IPS-20b (cell line): Measurements from ENCODE around the gene SPOPL.
"Not testable (repeated sequence)": the region's sequence is repeated elsewhere in the genome, so short reads cannot be mapped to it uniquely, and the experiment has no call there.

ENCODE experiments used
- H3K27ac ChIP-seq: one replicate; pipeline ENCODE4 v1.5.1; 2013; ENCODE audit warnings: low read length
- H3K27me3 ChIP-seq: 2 replicates; pipeline ENCODE4 v1.6.1; 2013; ENCODE audit warnings: mild to moderate bottlenecking, low read length, inconsistent platforms; ENCODE audit not compliant: insufficient read depth
- H3K36me3 ChIP-seq: 2 replicates; pipeline ENCODE4 v1.6.1; 2013; ENCODE audit warnings: low read depth, mild to moderate bottlenecking, inconsistent platforms, low read length, moderate library complexity; ENCODE audit not compliant: insufficient read depth
- H3K4me1 ChIP-seq: 2 replicates; pipeline ENCODE4 v1.6.1; 2013; ENCODE audit warnings: mild to moderate bottlenecking, control low read depth, inconsistent platforms, low read length, moderate library complexity; ENCODE audit not compliant: insufficient read depth
- H3K4me3 ChIP-seq: 2 replicates; pipeline ENCODE4 v1.5.1; 2013; ENCODE audit warnings: mild to moderate bottlenecking, low read length, inconsistent platforms
- H3K9ac ChIP-seq: 2 replicates; pipeline ENCODE4 v1.6.1; 2013; ENCODE audit warnings: low read depth, mild to moderate bottlenecking, inconsistent platforms, low read length, moderate library complexity
- H3K9me3 ChIP-seq: 2 replicates; pipeline ENCODE4 v1.6.1; 2013; ENCODE audit warnings: mild to moderate bottlenecking, low read depth, low read length, inconsistent platforms; ENCODE audit not compliant: insufficient read depth

The SPOPL gene

DNA sequence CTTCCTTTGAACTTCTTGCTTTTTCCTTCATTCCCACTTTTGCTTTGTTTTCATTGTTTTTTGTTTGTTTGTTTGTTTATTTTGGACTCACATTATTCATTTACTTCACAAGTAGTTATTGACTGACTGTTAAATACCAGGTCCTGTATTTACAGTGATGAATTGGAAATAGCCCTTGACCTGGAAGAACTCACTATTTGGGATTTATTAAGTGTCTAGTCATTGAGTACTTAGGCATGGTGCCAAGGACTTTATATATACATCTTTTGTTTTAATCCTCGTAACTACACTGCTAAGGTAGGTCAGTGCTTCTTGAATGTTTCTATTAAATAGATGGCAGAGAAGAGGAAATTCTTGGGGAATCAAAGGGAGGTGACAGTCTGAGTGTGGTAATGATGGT is 11.1 kb downstream of the SPOPL start:
- no peaks in the 10 kb centered on the region for H3K9me3 ChIP-seq
- H3K27me3 ChIP-seq = no peaks in the 10 kb centered on the region
- no peaks in the 10 kb centered on the region for H3K36me3 ChIP-seq
- no peak overlapping the region for H3K27ac ChIP-seq
- H3K9ac ChIP-seq = no peak overlapping the region
- H3K4me3 ChIP-seq = no peak overlapping the region
- peaks cover 19% of the 10 kb centered on the region for H3K4me1 ChIP-seq

DNA sequence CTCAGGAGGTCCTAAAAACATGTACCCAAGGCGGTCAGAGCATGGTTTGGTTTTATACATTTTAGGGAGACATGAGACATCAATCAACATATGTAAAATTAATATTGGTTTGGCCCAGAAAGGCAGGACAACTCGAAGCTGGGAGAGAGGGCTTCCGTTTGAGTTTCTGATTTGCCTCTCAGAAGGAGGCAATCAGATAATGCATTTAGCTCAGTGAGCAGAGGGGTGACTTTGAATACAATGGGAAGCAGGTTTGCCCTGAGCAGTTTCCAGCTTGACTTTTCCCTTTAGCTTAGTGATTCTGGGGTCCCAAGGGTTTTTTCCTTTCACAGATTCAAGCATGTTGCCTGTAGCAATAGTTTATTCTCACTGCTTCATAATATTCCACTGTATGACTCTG is 12.6 kb downstream of the SPOPL start:
- Histone ChIP-seq H3K27ac (no peak overlapping the region), H3K9ac (no peak overlapping the region), H3K4me3 (no peak overlapping the region), H3K4me1 (peaks cover 19% of the 10 kb centered on the region), H3K9me3 (no peaks in the 10 kb centered on the region), H3K27me3 (no peaks in the 10 kb centered on the region), H3K36me3 (no peaks in the 10 kb centered on the region)

DNA sequence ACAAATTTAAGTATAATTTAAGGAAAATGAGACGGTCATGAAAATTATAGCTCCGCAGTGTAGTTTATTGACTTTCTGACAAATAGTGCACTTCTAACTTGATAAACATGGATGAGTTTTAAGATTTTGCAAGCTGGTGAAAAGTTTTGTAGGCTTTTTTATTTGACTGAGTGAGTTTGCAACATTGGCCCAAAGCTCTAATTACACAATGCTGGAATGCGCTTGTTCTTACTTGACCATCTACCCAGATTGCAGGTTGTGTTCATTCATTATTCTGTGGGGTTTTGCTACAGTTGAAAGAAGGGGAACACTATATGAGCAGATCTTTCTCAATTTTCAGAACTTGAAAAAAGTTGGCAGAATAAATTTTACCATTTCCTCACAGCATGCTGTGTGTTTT is 13.5 kb downstream of the SPOPL start:
- H3K9me3 ChIP-seq = no peaks in the 10 kb centered on the region
- H3K27me3 ChIP-seq = no peaks in the 10 kb centered on the region
- no peak overlapping the region for H3K4me3 ChIP-seq
- peaks cover 19% of the 10 kb centered on the region for H3K4me1 ChIP-seq
- no peaks in the 10 kb centered on the region for H3K36me3 ChIP-seq
- H3K27ac ChIP-seq = no peak overlapping the region
- H3K9ac ChIP-seq = no peak overlapping the region

DNA sequence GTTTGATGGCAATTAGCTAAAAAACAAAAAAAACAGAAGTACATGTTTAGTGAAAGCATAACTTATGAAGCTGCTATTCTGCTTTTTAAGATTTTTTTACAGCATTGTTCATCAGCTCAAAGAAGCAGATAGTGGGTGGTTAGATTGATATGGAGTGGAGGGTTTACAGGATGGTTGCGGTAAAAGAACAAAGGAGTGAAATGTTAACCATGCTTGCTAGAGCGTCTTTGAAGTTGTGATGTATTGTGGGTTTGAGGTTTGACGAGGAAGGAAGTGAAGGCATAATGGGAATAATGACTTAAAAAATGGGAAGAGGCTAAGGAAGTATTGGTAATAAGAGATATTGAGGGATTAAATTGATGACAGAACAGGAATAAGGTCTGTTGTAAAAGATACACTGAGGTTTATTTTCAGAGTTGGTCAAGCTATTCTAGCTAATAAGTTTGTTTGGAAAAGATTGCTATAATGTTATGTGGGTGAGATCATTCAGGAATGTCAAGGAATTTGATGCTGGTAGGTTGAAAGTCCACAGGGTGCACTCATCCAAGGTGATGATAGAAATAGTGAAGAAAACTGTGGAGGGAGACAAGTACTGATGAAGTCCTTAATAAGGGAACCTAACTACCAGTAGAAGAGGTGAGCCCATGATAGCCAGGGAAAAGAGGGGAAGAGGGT is 14.6 kb downstream of the SPOPL start:
- Histone ChIP-seq H3K9ac (no peak overlapping the region), H3K4me3 (no peak overlapping the region), H3K27me3 (no peaks in the 10 kb centered on the region), H3K4me1 (peaks cover 22% of the 10 kb centered on the region), H3K36me3 (no peaks in the 10 kb centered on the region), H3K27ac (no peak overlapping the region), H3K9me3 (no peaks in the 10 kb centered on the region)

DNA sequence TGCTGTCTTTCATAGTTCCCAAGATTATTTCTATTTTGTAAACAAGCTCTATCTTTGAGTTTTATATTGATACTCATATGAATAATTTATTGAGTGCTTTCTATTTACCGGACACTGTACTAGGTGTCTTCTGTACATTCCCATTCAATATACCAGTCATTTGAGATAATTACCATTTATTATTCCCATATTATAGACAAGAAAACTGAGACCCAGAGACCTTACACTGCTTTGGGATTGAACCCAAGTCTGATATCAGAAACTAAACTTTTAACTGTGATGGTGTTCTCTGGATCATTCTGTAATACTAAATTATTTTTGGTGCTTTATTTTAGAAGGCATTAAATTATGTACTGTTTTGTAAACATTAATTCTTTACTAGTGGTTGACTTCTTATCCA is 17.3 kb downstream of the SPOPL start:
- Histone ChIP-seq H3K4me3 (no peak overlapping the region), H3K9me3 (no peaks in the 10 kb centered on the region; the same call in 1 of the 2 replicates), H3K9ac (no peak overlapping the region), H3K27ac (no peak overlapping the region), H3K36me3 (no peaks in the 10 kb centered on the region), H3K27me3 (no peaks in the 10 kb centered on the region), H3K4me1 (peaks cover 33% of the 10 kb centered on the region)

DNA sequence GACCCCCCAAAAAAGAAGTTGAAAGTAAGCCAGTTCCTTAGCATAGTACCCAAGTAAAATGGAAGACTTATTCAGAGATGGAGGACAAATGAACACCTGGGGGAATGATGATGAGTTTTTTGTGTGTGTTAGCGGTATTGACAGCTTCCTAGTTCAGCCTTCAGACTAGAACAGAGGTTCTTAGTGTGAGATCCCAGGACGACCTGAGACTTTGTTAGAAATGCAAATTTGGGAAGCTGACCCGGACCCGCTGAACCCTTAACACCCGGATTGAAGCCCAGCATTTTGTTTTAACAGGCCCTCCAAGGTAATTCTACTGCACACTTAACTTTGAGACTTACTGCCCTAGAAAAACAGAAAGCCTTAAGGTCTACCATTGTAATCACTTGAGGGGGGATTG is 20.3 kb downstream of the SPOPL start:
- Histone ChIP-seq H3K27me3 (no peaks in the 10 kb centered on the region), H3K27ac (no peak overlapping the region), H3K4me1 (peaks cover 15% of the 10 kb centered on the region), H3K4me3 (no peak overlapping the region), H3K9me3 (no peaks in the 10 kb centered on the region; the same call in none of the 2 replicates), H3K36me3 (no peaks in the 10 kb centered on the region), H3K9ac (no peak overlapping the region)

DNA sequence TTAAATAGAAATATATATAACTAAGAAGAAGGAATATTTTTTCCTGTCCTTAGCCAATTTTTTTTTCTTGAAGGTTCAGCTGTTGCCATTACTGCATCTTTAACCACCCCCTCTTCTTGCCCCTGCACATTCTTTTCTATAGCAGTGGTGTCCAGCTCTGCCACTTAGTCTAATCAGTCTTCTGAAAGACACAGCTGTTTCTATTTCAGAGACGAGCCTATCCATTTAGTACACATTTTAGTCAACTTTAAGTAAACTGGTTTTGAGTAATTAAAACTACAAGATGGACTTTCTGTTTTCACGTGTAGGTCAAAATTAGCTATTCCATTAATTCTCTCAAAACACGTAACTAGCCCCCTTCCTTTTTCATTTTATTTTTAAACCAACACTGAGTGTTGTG is 21.0 kb downstream of the SPOPL start:
- Histone ChIP-seq H3K4me3 (no peak overlapping the region), H3K9ac (no peak overlapping the region), H3K36me3 (no peaks in the 10 kb centered on the region), H3K9me3 (no peaks in the 10 kb centered on the region; the same call in none of the 2 replicates), H3K4me1 (peaks cover 15% of the 10 kb centered on the region), H3K27ac (no peak overlapping the region), H3K27me3 (no peaks in the 10 kb centered on the region)

DNA sequence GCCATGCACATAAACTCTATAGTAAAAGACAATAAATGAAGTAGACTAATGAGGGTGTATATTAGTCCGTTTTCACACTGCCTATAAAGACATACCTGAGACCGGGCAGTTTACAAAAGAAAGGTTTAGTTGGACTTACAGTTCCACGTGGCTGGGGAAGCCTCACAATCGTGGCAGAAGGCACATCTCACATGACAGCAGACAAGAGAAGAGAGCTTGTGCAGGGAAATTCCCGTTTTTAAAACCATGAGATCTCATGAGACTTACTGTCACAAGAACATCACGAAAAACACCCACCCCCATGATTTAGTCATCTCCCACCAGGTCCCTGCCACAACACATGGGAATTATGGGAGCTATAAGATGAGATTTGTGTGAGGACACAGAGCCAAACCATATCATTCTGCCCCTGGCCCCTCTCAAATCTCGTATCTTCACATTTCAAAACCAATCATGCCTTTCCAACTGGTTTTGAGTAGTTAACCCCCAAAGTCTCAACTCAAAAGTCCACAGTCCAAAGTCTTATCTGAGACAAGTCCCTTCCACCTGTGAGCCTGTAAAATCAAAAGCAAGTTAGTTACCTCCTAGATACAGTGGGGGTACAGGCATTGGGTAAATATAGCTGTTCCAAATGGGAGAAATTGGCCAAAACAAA is 21.6 kb downstream of the SPOPL start:
- H3K4me1 ChIP-seq = peaks cover 15% of the 10 kb centered on the region
- H3K36me3 ChIP-seq, H3K27me3 ChIP-seq, H3K4me3 ChIP-seq, H3K27ac ChIP-seq, H3K9ac ChIP-seq, H3K9me3 ChIP-seq: not testable (repeated sequence)

DNA sequence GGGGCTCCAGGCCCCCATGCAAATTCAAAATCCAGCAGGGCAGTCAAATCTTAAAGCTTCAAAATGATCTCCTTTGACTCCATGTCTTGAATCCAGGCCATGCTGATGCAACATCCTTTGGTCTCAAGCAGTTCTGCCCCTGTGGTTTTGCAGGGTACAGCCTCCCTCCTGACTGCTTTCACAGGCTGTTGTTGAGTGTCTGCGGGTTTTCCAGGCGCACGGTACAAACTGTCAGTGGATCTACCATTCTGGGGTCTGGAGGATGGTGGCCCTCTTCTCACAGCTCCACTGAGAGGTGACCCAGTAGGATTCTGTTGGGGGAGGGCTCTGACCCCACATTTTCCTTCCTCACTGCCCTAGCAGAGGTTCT is 22.1 kb downstream of the SPOPL start:
- H3K27me3 ChIP-seq, H3K9ac ChIP-seq, H3K9me3 ChIP-seq, H3K27ac ChIP-seq, H3K4me3 ChIP-seq, H3K36me3 ChIP-seq: not testable (repeated sequence)
- peaks cover 15% of the 10 kb centered on the region for H3K4me1 ChIP-seq

DNA sequence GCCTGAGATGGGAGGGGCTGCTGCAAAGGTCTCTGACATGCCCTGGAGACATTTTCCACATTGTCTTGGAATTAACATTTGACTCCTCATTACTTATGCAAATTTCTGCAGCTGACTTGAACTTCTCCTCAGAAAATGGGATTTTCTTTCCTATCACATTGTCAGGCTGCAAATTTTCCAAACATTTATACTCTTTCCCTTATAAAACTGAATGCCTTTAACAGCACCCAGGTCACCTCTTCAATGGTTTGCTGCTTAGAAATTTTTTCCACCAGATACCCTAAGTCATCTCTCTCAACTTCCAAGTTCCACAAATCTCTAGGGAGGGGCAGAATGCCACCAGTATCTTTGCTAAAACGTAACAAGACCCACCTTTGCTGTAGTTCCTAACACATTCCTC is 22.8 kb downstream of the SPOPL start:
- not testable (repeated sequence) for H3K9ac ChIP-seq, H3K27me3 ChIP-seq, H3K27ac ChIP-seq, H3K9me3 ChIP-seq, H3K36me3 ChIP-seq, H3K4me3 ChIP-seq
- peaks cover 15% of the 10 kb centered on the region for H3K4me1 ChIP-seq

DNA sequence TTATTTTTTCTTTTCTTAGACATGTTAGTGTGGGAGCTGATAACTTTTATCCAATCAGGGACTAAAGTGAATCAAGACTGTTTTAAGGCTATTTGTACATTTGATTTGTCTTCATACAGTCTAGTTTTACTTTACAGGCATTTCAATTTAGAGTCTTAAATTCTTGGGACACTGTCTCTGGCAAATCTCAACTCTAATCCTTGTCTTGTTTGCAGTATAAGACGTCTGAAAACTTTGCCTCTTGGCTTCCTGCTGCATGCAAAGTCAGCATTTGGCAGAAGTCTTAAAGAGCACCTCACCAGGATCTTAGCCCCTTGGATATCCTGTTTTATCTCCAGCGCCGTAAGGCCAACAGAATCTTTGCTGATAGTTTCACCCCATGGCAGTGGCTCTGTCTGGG is 30.3 kb downstream of the SPOPL start:
- H3K4me1 ChIP-seq = peaks cover 25% of the 10 kb centered on the region
- no peak overlapping the region; the same call in 1 of the 2 replicates for H3K9ac ChIP-seq
- H3K4me3 ChIP-seq = no peak overlapping the region
- no peaks in the 10 kb centered on the region for H3K9me3 ChIP-seq
- H3K27me3 ChIP-seq = no peaks in the 10 kb centered on the region
- H3K27ac ChIP-seq = no peak overlapping the region
- H3K36me3 ChIP-seq = no peaks in the 10 kb centered on the region

DNA sequence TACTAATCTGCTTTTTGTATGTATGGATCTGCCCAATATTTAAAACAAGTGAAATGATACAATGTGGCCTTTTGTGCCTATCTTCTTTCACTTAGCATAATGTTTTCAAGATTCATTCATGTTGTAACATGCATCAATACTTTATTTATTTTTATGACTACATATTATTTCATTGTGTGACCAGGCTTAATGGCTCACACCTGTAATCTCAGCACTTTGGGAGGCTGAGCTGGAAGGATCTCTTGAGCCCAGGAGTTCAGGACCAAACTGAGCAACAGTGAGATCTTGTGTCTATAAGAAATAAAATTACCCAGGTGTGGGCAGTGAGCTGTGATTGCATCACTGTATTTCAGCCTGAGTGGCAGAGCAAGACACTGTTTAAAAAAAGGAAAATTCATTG is 33.2 kb downstream of the SPOPL start:
- Histone ChIP-seq H3K36me3 (0 out of 2 replicates have a peak, but pooled peaks cover 4% of the 10 kb centered on the region), H3K9ac (no peak overlapping the region), H3K9me3 (peaks cover 9% of the 10 kb centered on the region), H3K27me3 (no peaks in the 10 kb centered on the region), H3K4me3 (no peak overlapping the region), H3K27ac (no peak overlapping the region), H3K4me1 (peaks cover 33% of the 10 kb centered on the region)
